IMR-90 (cell line): ENCODE results near the gene ASPHD2. TPM values are rescaled to one million over a fixed set of nuclear protein-coding genes. Genes with fewer than 3 reads are reported as not detected.

Experiments
- ATAC-seq: fragments of 200-7000 bp; cut with Tn5 transposase; 2 replicates; pipeline ENCODE4 v1.9.1; 2020; ENCODE audit warnings: low read depth, mild to moderate bottlenecking, moderate library complexity
- BruUV-seq: library from RNA; stranded (reverse); fragments of 400-500 nt; replicated peaks from 2 replicates; lab custom pipeline; 2021; lab: Mats Ljungman, UMichigan
- CTCF ChIA-PET: fragments of 300-600 bp; formaldehyde crosslinking; extraction: SDS; loops from one replicate; lab custom pipeline; 2021; ENCODE audit warnings: antibody characterized with exemption; lab: Yijun Ruan, JAX
- POLR2A ChIA-PET: fragments of 300-600 bp; sonication (Branson Sonifier 250); formaldehyde crosslinking; loops from one replicate; lab custom pipeline; 2022; ENCODE audit warnings: antibody characterized with exemption; ENCODE audit not compliant: unreplicated experiment; lab: Charles Lee
- DNase-seq: peaks from one replicate; pipeline ENCODE4 v3.0.0; 2013
- H2AFZ ChIP-seq: replicated peaks from 2 replicates; pipeline ENCODE3; 2013; ENCODE audit warnings: low read length, mild to moderate bottlenecking; ENCODE audit not compliant: poor library complexity
- H2AK5ac ChIP-seq: 2 replicates; pipeline ENCODE4 v1.6.1; 2013; ENCODE audit warnings: low read depth, low read length, inconsistent platforms
- H2AK9ac ChIP-seq: replicated peaks from 2 replicates; pipeline ENCODE3; 2013; ENCODE audit warnings: mild to moderate bottlenecking, low read depth, low read length, moderate library complexity; ENCODE audit not compliant: poor library complexity
- H2BK120ac ChIP-seq: 2 replicates; pipeline ENCODE4 v1.6.1; 2013; ENCODE audit warnings: low read depth, low read length, inconsistent platforms
- H2BK15ac ChIP-seq: 3 replicates; pipeline ENCODE4 v1.6.1; 2013; ENCODE audit warnings: low read depth, low read length, inconsistent platforms
- H2BK20ac ChIP-seq: 2 replicates; pipeline ENCODE4 v1.6.1; 2013; ENCODE audit warnings: low read depth, mild to moderate bottlenecking, inconsistent platforms, low read length, moderate library complexity
- H2BK5ac ChIP-seq: 2 replicates; pipeline ENCODE4 v1.6.1; 2013; ENCODE audit warnings: mild to moderate bottlenecking, low read depth, low read length, inconsistent platforms; ENCODE audit not compliant: poor library complexity, severe bottlenecking
- H3K14ac ChIP-seq: replicated peaks from 2 replicates; pipeline ENCODE4 v1.6.1; 2013; ENCODE audit warnings: low read depth, low read length, inconsistent platforms
- H3K18ac ChIP-seq: 2 replicates; pipeline ENCODE4 v1.6.1; 2013; ENCODE audit warnings: low read depth, low read length, control low read depth
- H3K23ac ChIP-seq: 2 replicates; pipeline ENCODE4 v1.6.1; 2013; ENCODE audit warnings: low read depth, low read length, inconsistent platforms
- H3K27ac ChIP-seq: 2 replicates; pipeline ENCODE4 v1.5.1; 2013; ENCODE audit warnings: mild to moderate bottlenecking, control low read depth, low read length; ENCODE audit not compliant: insufficient read depth
- H3K27me3 ChIP-seq: 2 replicates; pipeline ENCODE4 v1.6.1; 2013; ENCODE audit warnings: low read length; ENCODE audit not compliant: control insufficient read depth, insufficient read depth
- H3K36me3 ChIP-seq: 2 replicates; pipeline ENCODE4 v1.6.1; 2013; ENCODE audit warnings: low read length, mixed read lengths; ENCODE audit not compliant: control insufficient read depth, insufficient read depth
- H3K4ac ChIP-seq: 2 replicates; pipeline ENCODE4 v1.6.1; 2013; ENCODE audit warnings: low read depth, low read length, inconsistent platforms
- H3K4me1 ChIP-seq: 2 replicates; pipeline ENCODE4 v1.6.1; 2013; ENCODE audit warnings: low read length, mixed read lengths; ENCODE audit not compliant: control insufficient read depth, insufficient read depth
- H3K4me2 ChIP-seq: 2 replicates; pipeline ENCODE4 v1.6.1; 2013; ENCODE audit warnings: low read depth, mild to moderate bottlenecking, control low read depth, low read length, moderate library complexity
- H3K4me3 ChIP-seq: 2 replicates; pipeline ENCODE4 v1.5.1; 2013; ENCODE audit warnings: low read depth, mild to moderate bottlenecking, control low read depth, low read length, moderate library complexity; ENCODE audit not compliant: insufficient read depth
- H3K56ac ChIP-seq: 2 replicates; pipeline ENCODE4 v1.6.1; 2013; ENCODE audit warnings: low read length, inconsistent platforms; ENCODE audit not compliant: insufficient read depth; ENCODE audit errors: extremely low read depth
- H3K79me1 ChIP-seq, 2 experiments: 2 replicates each; pipeline ENCODE4 v1.6.1; 2013; ENCODE audit warnings: low read length in 2 of 2, inconsistent platforms in 1 of 2, low read depth in 1 of 2
- H3K9ac ChIP-seq: 2 replicates; pipeline ENCODE4 v1.6.1; 2013; ENCODE audit warnings: low read depth, low read length, control low read depth
- H3K9me1 ChIP-seq: 2 replicates; pipeline ENCODE4 v1.6.1; 2013; ENCODE audit warnings: low read length, inconsistent platforms; ENCODE audit not compliant: insufficient read depth
- H3K9me3 ChIP-seq: 2 replicates; pipeline ENCODE4 v1.6.1; 2013; ENCODE audit warnings: low read length; ENCODE audit not compliant: control insufficient read depth, insufficient read depth
- H4K20me1 ChIP-seq: 2 replicates; pipeline ENCODE4 v1.6.1; 2013; ENCODE audit warnings: low read length, inconsistent platforms; ENCODE audit not compliant: insufficient read depth
- H4K5ac ChIP-seq: 2 replicates; pipeline ENCODE4 v1.6.1; 2013; ENCODE audit warnings: mild to moderate bottlenecking, low read depth, low read length, control low read depth
- H4K8ac ChIP-seq, 2 experiments: 2 replicates each; pipeline ENCODE4 v1.6.1; 2013; ENCODE audit warnings: low read depth in 2 of 2, low read length in 2 of 2, control low read depth in 1 of 2, inconsistent platforms in 1 of 2
- H4K91ac ChIP-seq: 2 replicates; pipeline ENCODE4 v1.6.1; 2013; ENCODE audit warnings: low read depth, low read length, inconsistent platforms; ENCODE audit not compliant: insufficient read depth
- BHLHE40 ChIP-seq: fragments of 150-350 bp; IDR thresholded peaks from 2 replicates; pipeline ENCODE4 v1.6.1; 2016; ENCODE audit warnings: mild to moderate bottlenecking, low read depth, low read length
- CEBPB ChIP-seq: IDR thresholded peaks from 2 replicates; pipeline ENCODE4 v1.6.1; 2012; ENCODE audit warnings: low read depth, low read length, improper control_type of control experiment
- FOS ChIP-seq: fragments of 150-350 bp; IDR thresholded peaks from 2 replicates; pipeline ENCODE4 v1.6.1; 2016; ENCODE audit warnings: low read depth, low read length
- MAZ ChIP-seq: IDR thresholded peaks from 2 replicates; pipeline ENCODE4 v1.6.1; 2012; ENCODE audit warnings: low read depth, mild to moderate bottlenecking, low read length, improper control_type of control experiment, moderate library complexity, borderline replicate concordance
- MXI1 ChIP-seq: IDR thresholded peaks from 2 replicates; pipeline ENCODE4 v1.6.1; 2012; ENCODE audit warnings: low read depth, mild to moderate bottlenecking, low read length, moderate library complexity, borderline replicate concordance
- NFE2L2 ChIP-seq: fragments of 150-350 bp; IDR thresholded peaks from 2 replicates; pipeline ENCODE4 v1.6.1; 2016; ENCODE audit warnings: low read depth, mild to moderate bottlenecking, low read length
- POLR2A ChIP-seq: IDR thresholded peaks from 2 replicates; pipeline ENCODE4 v1.6.1; 2012; ENCODE audit warnings: mild to moderate bottlenecking, low read depth, low read length
- RCOR1 ChIP-seq: IDR thresholded peaks from 2 replicates; pipeline ENCODE4 v1.6.1; 2012; ENCODE audit warnings: mild to moderate bottlenecking, low read length, improper control_type of control experiment; ENCODE audit not compliant: insufficient replicate concordance
- RFX5 ChIP-seq: IDR thresholded peaks from 2 replicates; pipeline ENCODE4 v1.8.0; 2012; ENCODE audit warnings: low read depth, mild to moderate bottlenecking, low read length, moderate library complexity
- SMC3 ChIP-seq: fragments of 150-350 bp; IDR thresholded peaks from 2 replicates; pipeline ENCODE4 v1.6.1; 2016; ENCODE audit warnings: low read depth, mild to moderate bottlenecking, antibody characterized with exemption, low read length, moderate library complexity
- WGBS, 2 experiments: methylation state at CpG; one replicate each; pipeline versions ENCODE4 v1.1.5 to v1.1.7; 2013; ENCODE audit warnings: missing lambda C conversion rate in 2 of 2; ENCODE audit not compliant: insufficient read length in 1 of 2; ENCODE audit errors: extremely low coverage in 2 of 2; 5-methylcytosine and 5-hydroxymethylcytosine counted together
- dilution Hi-C: fragments of 300-500 bp; cut with HindIII; formaldehyde crosslinking; loops from one replicate; pipeline ENCODE4 v1.14.3; 2018; ENCODE audit warnings: low sequenced_read_pairs; ENCODE audit not compliant: unreplicated experiment
- in situ Hi-C: fragments of 300-500 bp; cut with MboI; formaldehyde crosslinking; loops from 3 replicates; pipeline ENCODE4 v1.14.3; 2019; ENCODE audit warnings: low sequenced_read_pairs, inconsistent platforms, mixed read lengths
- intact Hi-C: fragments of 100-400 bp; cut with micrococcal nuclease; formaldehyde crosslinking; loops from 2 replicates; pipeline ENCODE4 v1.10.0; 2022
- polyA plus RNA-seq, 3 experiments: library from polyadenylated mRNA; depleted of rRNA; stranded (reverse); fragments of >200 nt; gene quantifications; 2 replicates each; pipeline ENCODE4 v1.2.3, GENCODE V29; 2012; ENCODE audit warnings: low replicate concordance in 1 of 3
- total RNA-seq: library from RNA; depleted of rRNA; stranded (reverse); fragments of >200 nt; gene quantifications from 2 replicates; pipeline ENCODE4 v1.2.3, GENCODE V29; 2012
- TF ChIP-seq, protein P1 (sequence below): conservative IDR thresholded peaks from 2 replicates; pipeline ENCODE4 v1.5.1; 2012; ENCODE audit warnings: mild to moderate bottlenecking, low read depth, low read length, improper control_type of control experiment
- TF ChIP-seq, protein P2 (sequence below): fragments of 150-350 bp; IDR thresholded peaks from 2 replicates; pipeline ENCODE4 v1.6.1; 2017; ENCODE audit warnings: mild to moderate bottlenecking, antibody characterized with exemption, low read length, low read depth

Gene ASPHD2
- total and polyA plus RNA-seq, 2 of the 4 experiments (the other 2 are of a cell fraction): 1.3 to 1.4 TPM

DNA sequence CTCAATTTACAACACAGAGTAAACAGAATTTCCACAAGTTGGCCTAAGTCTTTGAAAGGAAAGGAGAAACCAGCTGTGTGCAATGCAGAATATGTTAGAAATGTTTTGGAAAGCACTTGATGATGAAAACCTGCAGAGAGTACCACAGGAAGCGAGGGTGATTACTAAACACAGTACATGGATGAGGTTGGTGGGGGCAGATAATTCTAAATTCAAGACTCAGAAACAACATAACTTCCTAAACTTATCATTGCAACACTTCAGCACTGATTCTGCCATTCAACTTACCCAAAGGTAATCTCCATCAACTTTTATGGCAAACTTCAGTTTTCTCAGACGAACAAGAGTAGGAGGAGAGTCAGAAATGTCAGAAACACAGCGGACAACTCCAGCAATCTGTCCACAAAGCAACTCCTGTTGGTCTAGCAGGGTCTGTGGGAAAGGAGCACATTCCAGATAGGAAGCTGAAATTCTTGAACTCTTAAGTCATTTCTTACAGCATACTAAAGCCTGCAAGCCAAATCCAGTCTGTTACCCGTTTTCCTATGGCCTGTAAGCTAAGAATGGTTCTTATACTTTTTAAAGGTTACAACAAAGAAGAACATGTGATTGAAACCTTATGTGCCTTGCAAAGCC, 47.8 kb downstream of the ASPHD2 start:
- in situ Hi-C loops (no loop called here), dilution Hi-C loops (no loop called here), intact Hi-C loops (no loop called here)
- H2AFZ ChIP-seq: no peak overlapping the region
- no peaks in the 10 kb centered on the region for H3K9me3 ChIP-seq
- peaks cover 7% of the 10 kb centered on the region for H3K4me1 ChIP-seq
- no TSS peak for BruUV-seq
- H2AK5ac ChIP-seq: no peak overlapping the region
- H3K9ac ChIP-seq: no peak overlapping the region
- no peaks in the 10 kb centered on the region for H3K27me3 ChIP-seq
- no peak overlapping the region for H2BK15ac ChIP-seq
- H4K20me1 ChIP-seq: no peaks in the 10 kb centered on the region
- H3K14ac ChIP-seq: no peak overlapping the region
- no CpG with 5 or more reads among the region's 4 CpGs for WGBS, 2 experiments
- TF ChIP-seq FOS (no peak), MAZ (no peak), SMC3 (no peak), POLR2A (no peak), BHLHE40 (no peak), MXI1 (no peak), CEBPB (no peak), RFX5 (no peak), NFE2L2 (no peak), RCOR1 (no peak)
- TF ChIP-seq, protein P1, sequence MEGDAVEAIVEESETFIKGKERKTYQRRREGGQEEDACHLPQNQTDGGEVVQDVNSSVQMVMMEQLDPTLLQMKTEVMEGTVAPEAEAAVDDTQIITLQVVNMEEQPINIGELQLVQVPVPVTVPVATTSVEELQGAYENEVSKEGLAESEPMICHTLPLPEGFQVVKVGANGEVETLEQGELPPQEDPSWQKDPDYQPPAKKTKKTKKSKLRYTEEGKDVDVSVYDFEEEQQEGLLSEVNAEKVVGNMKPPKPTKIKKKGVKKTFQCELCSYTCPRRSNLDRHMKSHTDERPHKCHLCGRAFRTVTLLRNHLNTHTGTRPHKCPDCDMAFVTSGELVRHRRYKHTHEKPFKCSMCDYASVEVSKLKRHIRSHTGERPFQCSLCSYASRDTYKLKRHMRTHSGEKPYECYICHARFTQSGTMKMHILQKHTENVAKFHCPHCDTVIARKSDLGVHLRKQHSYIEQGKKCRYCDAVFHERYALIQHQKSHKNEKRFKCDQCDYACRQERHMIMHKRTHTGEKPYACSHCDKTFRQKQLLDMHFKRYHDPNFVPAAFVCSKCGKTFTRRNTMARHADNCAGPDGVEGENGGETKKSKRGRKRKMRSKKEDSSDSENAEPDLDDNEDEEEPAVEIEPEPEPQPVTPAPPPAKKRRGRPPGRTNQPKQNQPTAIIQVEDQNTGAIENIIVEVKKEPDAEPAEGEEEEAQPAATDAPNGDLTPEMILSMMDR: no peak
- TF ChIP-seq, protein P2, sequence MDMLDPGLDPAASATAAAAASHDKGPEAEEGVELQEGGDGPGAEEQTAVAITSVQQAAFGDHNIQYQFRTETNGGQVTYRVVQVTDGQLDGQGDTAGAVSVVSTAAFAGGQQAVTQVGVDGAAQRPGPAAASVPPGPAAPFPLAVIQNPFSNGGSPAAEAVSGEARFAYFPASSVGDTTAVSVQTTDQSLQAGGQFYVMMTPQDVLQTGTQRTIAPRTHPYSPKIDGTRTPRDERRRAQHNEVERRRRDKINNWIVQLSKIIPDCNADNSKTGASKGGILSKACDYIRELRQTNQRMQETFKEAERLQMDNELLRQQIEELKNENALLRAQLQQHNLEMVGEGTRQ: no peak
- CTCF ChIA-PET: no interaction called here
- H3K23ac ChIP-seq: no peak overlapping the region
- H3K4ac ChIP-seq: no peak overlapping the region
- H3K56ac ChIP-seq: no peak overlapping the region
- H2BK20ac ChIP-seq: 0 out of 2 replicates have a peak overlapping the region, but pooled peaks have one; percentile 0
- H3K4me2 ChIP-seq: peak overlapping the region; percentile 31; the same call in 1 of the 2 replicates
- H2AK9ac ChIP-seq: no peak overlapping the region
- H4K91ac ChIP-seq: no peak overlapping the region
- no peak overlapping the region for H3K4me3 ChIP-seq
- no peak overlapping the region for H3K27ac ChIP-seq
- H3K36me3 ChIP-seq: peaks cover 20% of the 10 kb centered on the region
- no peak overlapping the region for H2BK120ac ChIP-seq
- H4K8ac ChIP-seq: no peak overlapping the region
- no peak overlapping the region for H3K18ac ChIP-seq
- peaks cover 7 to 35% of the 10 kb centered on the region in 2 experiments; a peak in 2 of 4 replicates for H3K79me1 ChIP-seq
- peak; percentile 55 for DNase-seq
- peak; percentile 32; the same call in 1 of the 2 replicates for ATAC-seq
- H3K9me1 ChIP-seq: peaks cover 3% of the 10 kb centered on the region; the same call in 1 of the 2 replicates
- POLR2A ChIA-PET: no interaction called here
- H2BK5ac ChIP-seq: peak overlapping the region; percentile 5
- no peak overlapping the region for H4K5ac ChIP-seq
